ENCODE data around the gene ARIH2.

The ARIH2 gene

DNA sequence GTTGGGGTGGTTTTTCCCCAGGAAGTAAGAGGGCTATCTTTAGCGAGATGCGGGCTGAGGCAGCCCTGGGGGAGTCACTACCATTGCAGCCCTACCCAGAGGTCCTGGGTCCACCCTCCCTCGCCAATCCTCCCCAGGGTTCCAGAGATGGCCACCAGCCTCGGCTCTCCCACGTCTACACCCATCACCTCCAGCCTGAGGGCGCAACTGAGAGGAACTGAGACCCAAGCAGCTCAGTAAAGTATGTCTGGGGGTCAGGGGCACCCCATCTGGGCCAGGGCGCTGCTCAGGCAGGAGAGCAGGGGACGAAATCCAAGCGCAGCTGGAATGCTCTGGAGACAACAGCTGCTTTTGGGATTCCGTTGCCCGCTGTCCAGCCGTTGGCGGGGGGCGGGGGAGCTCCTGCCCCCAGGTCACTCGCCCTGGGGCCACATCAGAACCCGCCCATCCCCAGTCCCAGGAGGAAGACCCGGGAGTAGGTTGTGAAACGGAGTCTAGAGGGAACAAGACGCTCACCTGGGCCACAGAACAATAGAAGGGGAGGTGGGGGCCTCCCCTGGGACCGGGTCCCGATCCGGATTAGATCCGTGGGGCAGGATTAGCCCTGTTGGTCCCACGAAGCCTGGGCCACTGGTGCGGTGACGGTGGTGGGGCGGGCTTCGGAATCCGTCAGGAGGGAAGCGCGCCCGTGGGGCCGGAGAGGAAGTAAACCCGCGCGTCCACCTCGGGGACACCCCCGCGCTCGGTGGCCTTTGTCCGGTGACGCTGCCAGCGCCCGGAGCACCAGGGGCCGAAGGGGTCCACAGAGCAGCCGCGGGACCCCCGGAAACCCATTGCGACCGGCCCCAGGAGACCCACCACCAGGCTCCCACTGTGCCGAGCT is 101.9 kb downstream of the ARIH2 start:
- DNase-seq: peak; percentile 51

- peak; percentile 98 for DNase-seq
Observed at GRCh38 chr3:49021213-49021812, 102.7 kb downstream of the ARIH2 start.

- DNase-seq: peak; percentile 93
Observed at GRCh38 chr3:49021813-49022687, 103.4 kb downstream of the ARIH2 start, which contains the start of gene NDUFAF3. TSS of gene NDUFAF3 (plus strand) at chr3:49022121. CDS start at chr3:49022145, 24 bp downstream.

GRCh38 chr3:49022688-49023171 is 104.1 kb downstream of the ARIH2 start:
- DNase-seq: no peak

- no peak for DNase-seq
Observed at GRCh38 chr3:49023775-49024174, 105.1 kb downstream of the ARIH2 start.

- no peak for DNase-seq
Observed at GRCh38 chr3:49024449-49024848, 105.8 kb downstream of the ARIH2 start.

DNA sequence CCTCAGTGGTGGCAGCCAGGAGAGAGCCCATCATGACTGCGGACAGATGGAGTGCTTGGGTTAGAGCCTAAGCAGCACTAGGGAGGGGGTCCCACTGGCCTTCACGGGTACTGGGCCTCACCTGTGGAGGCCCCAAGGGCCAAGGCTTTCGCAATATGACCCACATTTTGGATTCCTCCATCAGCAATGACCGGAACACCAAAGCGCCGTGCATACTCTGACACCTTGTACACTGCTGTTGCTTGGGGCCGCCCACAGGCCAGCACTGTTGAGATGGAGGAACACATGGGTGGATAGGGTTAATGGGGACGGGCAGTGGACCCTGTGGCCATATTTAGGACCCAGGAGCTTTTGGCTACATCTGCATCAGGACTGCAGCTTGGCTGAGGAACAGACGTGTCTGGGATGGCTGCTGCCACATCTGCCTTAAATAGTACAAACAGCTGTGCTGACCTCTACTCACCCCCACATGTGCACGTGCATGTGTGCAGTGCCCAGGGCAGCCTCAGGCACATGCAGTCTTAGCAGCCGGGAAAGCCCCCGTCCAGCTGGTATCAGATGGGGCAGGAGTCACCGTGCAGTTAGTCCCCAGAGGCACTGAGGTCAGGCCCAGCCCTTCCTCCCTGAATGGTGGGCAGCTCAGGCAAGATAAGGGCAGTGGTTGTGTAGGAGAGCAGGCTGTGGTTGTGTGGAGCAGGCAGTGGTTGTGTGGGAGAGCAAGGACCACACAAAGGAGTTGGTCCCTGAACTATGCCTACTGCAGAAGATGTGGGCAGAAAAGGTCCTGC is 106.6 kb downstream of the ARIH2 start:
- DNase-seq: peak; percentile 37

DNA sequence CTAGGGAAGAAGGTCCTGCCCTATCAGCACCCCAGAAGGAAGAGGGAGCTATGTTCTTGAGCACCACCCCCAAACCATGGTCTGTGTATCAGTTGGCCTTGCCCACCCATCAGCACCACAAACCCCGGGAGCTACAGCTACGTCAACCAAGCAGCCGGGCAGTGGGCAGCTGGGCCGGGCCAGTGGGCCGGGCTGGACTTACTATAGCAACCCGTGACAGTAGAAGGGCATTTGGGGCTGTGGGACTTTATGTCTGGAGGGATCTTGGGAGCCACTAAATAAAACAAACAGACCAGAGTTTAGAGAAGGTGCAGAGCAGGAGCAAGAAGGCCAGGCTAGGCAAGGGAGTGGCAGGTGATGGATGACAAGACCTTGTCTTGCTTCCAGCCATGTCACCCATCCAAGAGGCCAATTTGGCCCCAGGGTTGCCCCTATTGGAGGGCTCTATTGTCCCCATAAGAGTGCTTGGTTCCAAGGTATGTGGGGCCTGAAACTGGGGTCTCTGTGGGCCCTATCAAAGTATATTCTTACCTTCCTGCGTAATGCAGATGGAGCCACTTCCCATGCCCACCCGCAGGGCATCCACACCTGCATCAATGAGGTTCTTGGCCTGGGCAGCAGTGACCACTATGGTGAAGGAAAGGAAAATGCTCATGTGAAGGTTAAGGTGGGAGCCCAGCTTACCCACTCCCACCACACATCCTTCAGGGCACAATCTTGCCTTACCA is 107.3 kb downstream of the ARIH2 start:
- DNase-seq: no peak

GRCh38 chr3:49026536-49026935 is 107.9 kb downstream of the ARIH2 start:
- no peak for DNase-seq

DNA sequence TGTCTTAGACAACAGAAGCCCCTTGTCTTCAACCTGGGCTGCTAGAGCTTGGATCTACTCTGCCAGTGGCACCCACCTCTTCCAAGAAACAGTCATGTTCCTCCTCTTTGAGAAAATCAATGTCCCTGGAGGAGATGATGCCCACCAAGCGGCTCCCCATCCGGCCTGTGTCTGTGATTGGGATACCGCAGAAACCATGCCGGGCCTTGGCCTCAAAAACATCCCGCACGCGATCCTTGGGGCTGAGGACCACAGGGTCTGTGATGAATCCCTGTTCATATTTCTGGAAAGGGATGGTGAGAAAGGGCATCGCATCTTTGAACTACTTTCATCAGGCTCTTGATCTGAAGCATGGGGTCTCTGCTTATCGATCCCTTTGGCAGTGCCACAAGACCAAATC is 109.0 kb downstream of the ARIH2 start:
- no peak for DNase-seq

GRCh38 chr3:49028298-49028672 is 109.6 kb downstream of the ARIH2 start:
- no peak for DNase-seq

DNA sequence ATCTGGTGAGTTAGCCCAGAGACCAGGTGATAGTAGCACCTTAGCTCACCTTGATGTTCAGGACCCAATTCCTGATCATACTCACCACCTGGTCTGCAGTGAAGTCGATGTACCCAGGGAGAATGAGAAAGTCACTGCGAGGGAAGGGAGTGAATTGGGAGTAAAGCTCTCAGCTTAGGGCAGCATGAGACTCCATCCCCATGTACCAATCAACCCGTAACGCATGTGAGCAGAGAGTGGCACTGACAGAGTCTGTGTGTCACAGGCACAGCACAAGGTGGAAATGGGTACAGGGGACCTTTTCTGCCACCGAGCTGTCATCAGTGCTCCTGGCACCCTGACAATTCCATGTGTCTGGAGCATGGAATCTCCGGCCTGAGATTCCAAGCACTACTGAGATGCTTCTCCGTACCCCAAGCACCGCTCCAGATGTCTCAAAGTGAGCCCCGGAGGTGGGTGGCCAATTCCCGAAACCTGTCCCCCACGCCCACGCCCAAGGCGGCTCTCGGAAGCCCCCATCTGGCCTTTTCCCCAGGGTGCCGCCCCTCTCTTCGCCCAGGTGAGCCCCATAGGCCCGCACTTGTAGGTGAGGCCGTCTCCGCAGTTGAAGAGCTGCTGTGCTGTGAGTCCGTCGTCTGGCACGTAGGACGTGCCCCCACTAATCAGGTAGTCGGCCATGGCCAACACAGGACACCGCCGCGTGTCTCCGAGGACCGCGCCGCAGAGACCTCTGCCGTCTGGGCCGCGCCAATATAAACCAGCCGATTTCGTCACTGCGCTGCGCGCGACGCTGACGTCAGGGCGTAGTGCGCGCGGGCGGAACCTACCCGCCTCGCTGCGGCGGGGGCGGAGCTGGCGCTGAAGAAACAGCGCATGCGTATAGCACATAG is 110.3 kb downstream of the ARIH2 start, which contains the start of gene IMPDH2:
IMPDH2 (minus strand) TSS at position 726 of the 890 bp plus-strand sequence; CDS start at position 678, 48 bp downstream.
- DNase-seq: peak; percentile 95

- DNase-seq: no peak
Observed at GRCh38 chr3:49029563-49029884, 110.9 kb downstream of the ARIH2 start.

- no peak for DNase-seq
Observed at GRCh38 chr3:49030321-49030720, 111.7 kb downstream of the ARIH2 start.

GRCh38 chr3:49032646-49033304 is 114.1 kb downstream of the ARIH2 start:
- DNase-seq: no peak

DNA sequence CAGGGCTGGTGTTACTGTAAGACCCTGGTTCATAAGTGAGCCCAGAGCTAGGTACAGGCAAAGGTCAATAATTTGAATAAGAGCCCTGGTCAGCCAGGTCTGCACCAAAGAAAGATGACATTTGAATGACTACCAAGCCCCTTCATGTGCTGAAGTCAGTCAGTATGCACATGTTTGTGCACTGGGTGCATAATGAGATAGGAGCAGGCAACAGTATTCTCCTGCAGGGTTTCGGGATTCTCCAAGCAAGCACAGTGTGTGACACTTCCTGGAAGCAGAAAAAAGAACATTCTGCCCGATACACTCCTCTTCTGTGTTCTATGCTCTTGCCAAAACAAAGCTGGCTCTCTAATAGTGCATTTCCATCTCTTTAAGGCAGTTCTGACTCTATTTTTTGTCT is 116.0 kb downstream of the ARIH2 start:
- no peak for DNase-seq

DNA sequence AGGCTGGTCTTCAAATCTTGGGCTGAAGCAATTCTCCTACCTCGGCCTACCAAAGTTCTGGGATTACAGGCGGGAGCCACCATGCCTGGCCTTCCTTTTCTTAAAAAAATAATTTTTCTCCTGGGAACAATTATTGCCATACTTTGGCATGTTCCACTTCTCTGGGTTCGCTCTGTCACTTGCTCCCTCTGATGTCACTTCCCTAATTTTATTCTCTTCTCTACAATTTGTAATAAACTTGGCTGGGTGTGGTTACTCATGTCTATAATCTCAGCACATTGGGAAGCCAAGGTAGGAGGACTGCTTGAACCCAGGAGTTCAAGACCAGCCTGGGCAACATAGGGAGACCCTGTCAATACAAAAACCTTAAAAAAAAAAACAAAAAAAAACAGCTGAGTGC is 116.6 kb downstream of the ARIH2 start:
- no peak for DNase-seq
